K562 (cell line): ENCODE results near the gene CRACR2B. TPM values are rescaled to one million over a fixed set of nuclear protein-coding genes. Genes with fewer than 3 reads are reported as not detected.

Experiments
- ATAC-seq: fragments of 200-7000 bp; cut with Tn5 transposase; 3 replicates; pipeline ENCODE4 v1.9.1; 2020; ENCODE audit warnings: moderate library complexity
- BruUV-seq: library from RNA; stranded (reverse); fragments of 400-500 nt; replicated peaks from 2 replicates; lab custom pipeline; 2021; lab: Mats Ljungman, UMichigan
- CTCF ChIA-PET: fragments of 300-600 bp; formaldehyde crosslinking; extraction: SDS; loops from one replicate; lab custom pipeline; 2021; ENCODE audit warnings: low intra/inter-chr PET ratio; lab: Yijun Ruan, JAX
- POLR2A ChIA-PET: fragments of 300-600, 350-650 bp; sonication (Branson Sonifier 250); formaldehyde crosslinking; extraction: SDS; loops from one replicate; lab custom pipeline; 2021; ENCODE audit warnings: antibody characterized with exemption, inconsistent platforms; lab: Yijun Ruan, JAX
- DNase-seq, 4 experiments: peaks; one replicate each; pipeline versions ENCODE4 v3.0.0 to v3.0.0-alpha.2; 2011 to 2018; ENCODE audit warnings: low spot score in 3 of 4, mixed read lengths in 3 of 4; ENCODE audit errors: extremely low read depth in 1 of 4
- FAIRE-seq: peaks from 2 replicates; lab custom pipeline; 2011; peaks lifted over from hg19 to GRCh38; lab: Jason Lieb, UNC
- H2AFZ ChIP-seq: 2 replicates; pipeline ENCODE4 v1.6.0; 2011; ENCODE audit warnings: low read depth, low read length, control low read depth, inconsistent platforms
- H3K27ac ChIP-seq: fragments of 200-600 bp; 3 replicates; pipeline ENCODE4 v1.8.0; 2011; ENCODE audit warnings: low read depth, mild to moderate bottlenecking, control low read depth, inconsistent platforms, low read length, moderate library complexity, mixed read lengths; ENCODE audit errors: extremely low read depth
- H3K27me3 ChIP-seq, 2 experiments: fragments of 300-600 bp in 1 of 2; 2 replicates in 1 of 2; 3 replicates in 1 of 2; pipeline versions ENCODE4 v1.6.0 to v1.8.0; 2011; ENCODE audit warnings: inconsistent platforms in 2 of 2, low read length in 2 of 2, mild to moderate bottlenecking in 1 of 2, mixed read lengths in 1 of 2, moderate library complexity in 1 of 2; ENCODE audit not compliant: control insufficient read depth in 2 of 2, insufficient read depth in 2 of 2
- H3K36me3 ChIP-seq: fragments of 300-600 bp; 3 replicates; pipeline ENCODE4 v1.8.0; 2011; ENCODE audit warnings: mild to moderate bottlenecking, low read length, inconsistent platforms; ENCODE audit not compliant: control insufficient read depth, insufficient read depth
- H3K4me1 ChIP-seq, 2 experiments: fragments of 200-600 bp in 1 of 2; replicated peaks in 1 of 2; 2 replicates in 1 of 2; 3 replicates in 1 of 2; pipeline versions ENCODE4 v1.5.1 to v1.8.0; 2011; ENCODE audit warnings: inconsistent platforms in 2 of 2, low read length in 2 of 2, mild to moderate bottlenecking in 1 of 2, mixed read lengths in 1 of 2, moderate library complexity in 1 of 2; ENCODE audit not compliant: control insufficient read depth in 2 of 2, insufficient read depth in 2 of 2
- H3K4me2 ChIP-seq: 2 replicates; pipeline ENCODE4 v1.6.1; 2011; ENCODE audit warnings: low read length, control low read depth, inconsistent platforms, mixed read lengths; ENCODE audit not compliant: insufficient read depth
- H3K4me3 ChIP-seq: fragments of 200-600 bp; sonication (generic), shearing (Covaris generic); 2 replicates; pipeline ENCODE4 v1.5.1; 2016; ENCODE audit warnings: control low read depth, inconsistent platforms
- H3K79me2 ChIP-seq: fragments of 200-600 bp; 3 replicates; pipeline ENCODE4 v1.8.0; 2011; ENCODE audit warnings: low read length, inconsistent platforms; ENCODE audit not compliant: control insufficient read depth, insufficient read depth
- H3K9ac ChIP-seq, 2 experiments: 2 replicates each; pipeline versions ENCODE4 v1.6.0 to v1.6.1; 2011; ENCODE audit warnings: low read depth in 2 of 2, low read length in 2 of 2, control low read depth in 1 of 2, inconsistent platforms in 1 of 2, mild to moderate bottlenecking in 1 of 2, mixed read lengths in 1 of 2; ENCODE audit not compliant: insufficient read depth in 1 of 2
- H3K9me1 ChIP-seq: one replicate; pipeline ENCODE4 v1.6.0; 2011; ENCODE audit warnings: inconsistent platforms, mild to moderate bottlenecking, low read length, moderate library complexity; ENCODE audit not compliant: control insufficient read depth, insufficient read depth
- H3K9me3 ChIP-seq: replicated peaks from 2 replicates; pipeline ENCODE4 v1.5.1; 2011; ENCODE audit warnings: low read depth, low read length, inconsistent platforms; ENCODE audit not compliant: control insufficient read depth, insufficient read depth
- H4K20me1 ChIP-seq: replicated peaks from 2 replicates; pipeline ENCODE4 v1.6.1; 2011; ENCODE audit warnings: low read length, inconsistent platforms, mixed read lengths; ENCODE audit not compliant: control insufficient read depth, insufficient read depth
- BHLHE40 ChIP-seq: IDR thresholded peaks from 2 replicates; pipeline ENCODE4 v1.6.1; 2011; ENCODE audit warnings: low read length, improper control_type of control experiment
- CBX2 ChIP-seq: fragments of 200-600 bp; sonication (generic); IDR thresholded peaks from one replicate; pipeline ENCODE4 v1.6.1; 2012; ENCODE audit warnings: mild to moderate bottlenecking, low read length, inconsistent platforms; ENCODE audit not compliant: insufficient read depth, poor library complexity, severe bottlenecking
- CCNT2 ChIP-seq: IDR thresholded peaks from 2 replicates; pipeline ENCODE4 v1.6.1; 2011; ENCODE audit warnings: borderline replicate concordance, low read depth, mild to moderate bottlenecking, moderate library complexity, mixed read lengths, low read length; ENCODE audit not compliant: insufficient read length; ENCODE audit errors: extremely low read depth
- E2F6 ChIP-seq, 2 experiments: IDR thresholded peaks; 2 replicates each; pipeline ENCODE4 v1.6.1; 2011; ENCODE audit warnings: borderline replicate concordance in 1 of 2, control low read depth in 1 of 2, low read depth in 1 of 2, low read length in 1 of 2, mild to moderate bottlenecking in 1 of 2, mixed read lengths in 1 of 2, moderate library complexity in 1 of 2; ENCODE audit not compliant: insufficient read depth in 1 of 2, insufficient read length in 1 of 2, poor library complexity in 1 of 2, severe bottlenecking in 1 of 2; ENCODE audit errors: extremely low read depth in 1 of 2
- POLR2G ChIP-seq: fragments of 200-400 bp; formaldehyde crosslinking; IDR thresholded peaks from 2 replicates; pipeline ENCODE4 v1.6.1; 2017; ENCODE audit warnings: low read depth, mild to moderate bottlenecking, antibody characterized with exemption, low read length, moderate library complexity
- SMC3 ChIP-seq: conservative IDR thresholded peaks from 2 replicates; pipeline ENCODE4 v1.6.1; 2011; ENCODE audit warnings: low read depth, low read length, improper control_type of control experiment; ENCODE audit not compliant: insufficient read depth
- TFAP4 ChIP-seq: sonication (generic); formaldehyde crosslinking; IDR thresholded peaks from 2 replicates; pipeline ENCODE4 v1.8.0; 2022; ENCODE audit warnings: missing genetic modification reagents, mild to moderate bottlenecking, moderate library complexity, borderline replicate concordance
- ZBTB7A ChIP-seq: IDR thresholded peaks from 2 replicates; pipeline ENCODE4 v1.6.1; 2011; ENCODE audit warnings: low read depth, mild to moderate bottlenecking, low read length, moderate library complexity, borderline replicate concordance; ENCODE audit not compliant: control insufficient read depth
- ZNF512 ChIP-seq: IDR thresholded peaks from 2 replicates; pipeline ENCODE4 v1.6.1; 2016; ENCODE audit warnings: missing genetic modification characterization, missing compliant biosample characterization
- WGBS: fragments of 100-300 bp; shearing (Covaris generic); methylation state at CpG from one replicate; pipeline ENCODE4 v1.1.6; 2016; ENCODE audit warnings: low coverage, mixed read lengths; ENCODE audit not compliant: insufficient coverage; ENCODE audit errors: missing lambda C conversion rate; 5-methylcytosine and 5-hydroxymethylcytosine counted together
- in situ Hi-C: fragments of 300-500 bp; cut with MboI; formaldehyde crosslinking; loops from 4 replicates; pipeline ENCODE4 v1.15.0; 2018; ENCODE audit warnings: inconsistent platforms, mixed read lengths
- intact Hi-C: fragments of 100-400 bp; cut with micrococcal nuclease; formaldehyde crosslinking; loops from 2 replicates; pipeline ENCODE4 v1.14.2; 2022
- polyA plus RNA-seq, 8 experiments: library from polyadenylated mRNA; depleted of rRNA in 4 of 8; stranded (reverse) in 5 of 8; unstranded in 3 of 8; fragments of >200 nt; fragmentation: Nextera tagmentation in 2 of 8; fragmentation: Illumina TruSeq in 1 of 8; extraction: Ambion mirVana in 2 of 8; extraction: Trizol in 1 of 8; gene quantifications; 2 replicates each; pipeline versions ENCODE4 v1.2.1 to v1.2.3, GENCODE V29; 2011 to 2014; ENCODE audit warnings: inconsistent platforms in 1 of 8, missing spikeins in 1 of 8
- total RNA-seq, 7 experiments: library from RNA; depleted of rRNA in 6 of 7; stranded (reverse); fragments of >200 nt in 6 of 7; fragmentation: Illumina TruSeq in 2 of 7; extraction: Trizol in 2 of 7; gene quantifications; 2 replicates each; pipeline versions ENCODE4 v1.2.1 to v1.2.3, GENCODE V29; 2011 to 2021; ENCODE audit warnings: low replicate concordance in 1 of 7
- TF ChIP-seq, protein P1 (sequence below): IDR thresholded peaks from 2 replicates; pipeline ENCODE4 v1.6.1; 2011; ENCODE audit warnings: borderline replicate concordance, low read depth, mild to moderate bottlenecking, moderate library complexity, low read length; ENCODE audit not compliant: insufficient read depth, poor library complexity, severe bottlenecking
- TF ChIP-seq, protein P2 (sequence below), 3 experiments: IDR thresholded peaks in 2 of 3; conservative IDR thresholded peaks in 1 of 3; 2 replicates each; pipeline ENCODE4 v1.5.1; 2011 to 2012; ENCODE audit warnings: low read length in 3 of 3, mild to moderate bottlenecking in 3 of 3, control low read depth in 2 of 3, improper control_type of control experiment in 1 of 3, inconsistent platforms in 1 of 3, low read depth in 1 of 3, mixed read lengths in 1 of 3, moderate library complexity in 1 of 3; ENCODE audit not compliant: insufficient read depth in 2 of 3

The CRACR2B gene
- total and polyA plus RNA-seq, 9 of the 15 experiments (the other 6 are each of a cell fraction or from before 2014, with no cell fraction given): 0.10 to 51.0 (median 6.0) TPM

GRCh38 chr11:783581-784015 is 44.1 kb upstream of the CRACR2B start:
- DNase-seq: peak in 2 of 4 experiments; percentile 42 to 63
- Histone ChIP-seq H3K4me2 (no peak overlapping the region), H4K20me1 (no peaks in the 10 kb centered on the region), H3K27ac (no peak overlapping the region), H3K79me2 (peaks cover 6% of the 10 kb centered on the region; the same call in 1 of the 3 replicates), H3K9me1 (no peaks in the 10 kb centered on the region), H3K9ac (peak overlapping the region in 1 of 2 experiments; percentile 47; a peak in 2 of 4 replicates), H3K36me3 (peaks cover 14% of the 10 kb centered on the region; the same call in 2 of the 3 replicates), H2AFZ (no peak overlapping the region), H3K4me3 (no peak overlapping the region), H3K27me3 (no peaks in the 10 kb centered on the region), H3K4me1 (peaks cover 0 to 71% of the 10 kb centered on the region in 2 experiments; a peak in 3 of 5 replicates), H3K9me3 (no peaks in the 10 kb centered on the region)
- in situ Hi-C loops (no loop called here), intact Hi-C loops (no loop called here)
- 54% methylated on average over 20 of the region's 24 CpGs for WGBS
- ATAC-seq: peak; percentile 80
- ChIA-PET POLR2A (interaction anchor here (1.2 to 1.6 kb wide), 3 partner anchors 10 to 26 kb away, joined by 3 to 7 read pairs (median 4); partner anchors contain the start of gene RPLP2), CTCF (no interaction called here)
- BruUV-seq: no TSS peak
- FAIRE-seq: no peak
- 0 out of 2 replicates have a peak, but pooled peaks have one; percentile 33 for TF ChIP-seq TFAP4 (CRISPR knock-in tag)
- TF ChIP-seq, protein P1, sequence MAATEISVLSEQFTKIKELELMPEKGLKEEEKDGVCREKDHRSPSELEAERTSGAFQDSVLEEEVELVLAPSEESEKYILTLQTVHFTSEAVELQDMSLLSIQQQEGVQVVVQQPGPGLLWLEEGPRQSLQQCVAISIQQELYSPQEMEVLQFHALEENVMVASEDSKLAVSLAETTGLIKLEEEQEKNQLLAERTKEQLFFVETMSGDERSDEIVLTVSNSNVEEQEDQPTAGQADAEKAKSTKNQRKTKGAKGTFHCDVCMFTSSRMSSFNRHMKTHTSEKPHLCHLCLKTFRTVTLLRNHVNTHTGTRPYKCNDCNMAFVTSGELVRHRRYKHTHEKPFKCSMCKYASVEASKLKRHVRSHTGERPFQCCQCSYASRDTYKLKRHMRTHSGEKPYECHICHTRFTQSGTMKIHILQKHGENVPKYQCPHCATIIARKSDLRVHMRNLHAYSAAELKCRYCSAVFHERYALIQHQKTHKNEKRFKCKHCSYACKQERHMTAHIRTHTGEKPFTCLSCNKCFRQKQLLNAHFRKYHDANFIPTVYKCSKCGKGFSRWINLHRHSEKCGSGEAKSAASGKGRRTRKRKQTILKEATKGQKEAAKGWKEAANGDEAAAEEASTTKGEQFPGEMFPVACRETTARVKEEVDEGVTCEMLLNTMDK: peak; percentile 87
- TF ChIP-seq ZNF512 (tag): no peak
- TF ChIP-seq CBX2: no peak
- peak; percentile 39 for TF ChIP-seq CCNT2
- TF ChIP-seq E2F6 (IDR thresholded peaks at IDR 0.05; ENCODE audit: borderline replicate concordance in 1 of 2, extremely low read depth in 1 of 2, insufficient read depth in 1 of 2, insufficient read length in 1 of 2, low read depth in 1 of 2, low read length in 1 of 2, poor library complexity in 1 of 2, severe bottlenecking in 1 of 2): peak in 1 of 2 experiments; percentile 53
- 0 out of 2 replicates have a peak, but pooled peaks have one; percentile 16 for TF ChIP-seq SMC3
- peak; percentile 55; the same call in 1 of the 2 replicates for TF ChIP-seq POLR2G
- TF ChIP-seq, protein P2, sequence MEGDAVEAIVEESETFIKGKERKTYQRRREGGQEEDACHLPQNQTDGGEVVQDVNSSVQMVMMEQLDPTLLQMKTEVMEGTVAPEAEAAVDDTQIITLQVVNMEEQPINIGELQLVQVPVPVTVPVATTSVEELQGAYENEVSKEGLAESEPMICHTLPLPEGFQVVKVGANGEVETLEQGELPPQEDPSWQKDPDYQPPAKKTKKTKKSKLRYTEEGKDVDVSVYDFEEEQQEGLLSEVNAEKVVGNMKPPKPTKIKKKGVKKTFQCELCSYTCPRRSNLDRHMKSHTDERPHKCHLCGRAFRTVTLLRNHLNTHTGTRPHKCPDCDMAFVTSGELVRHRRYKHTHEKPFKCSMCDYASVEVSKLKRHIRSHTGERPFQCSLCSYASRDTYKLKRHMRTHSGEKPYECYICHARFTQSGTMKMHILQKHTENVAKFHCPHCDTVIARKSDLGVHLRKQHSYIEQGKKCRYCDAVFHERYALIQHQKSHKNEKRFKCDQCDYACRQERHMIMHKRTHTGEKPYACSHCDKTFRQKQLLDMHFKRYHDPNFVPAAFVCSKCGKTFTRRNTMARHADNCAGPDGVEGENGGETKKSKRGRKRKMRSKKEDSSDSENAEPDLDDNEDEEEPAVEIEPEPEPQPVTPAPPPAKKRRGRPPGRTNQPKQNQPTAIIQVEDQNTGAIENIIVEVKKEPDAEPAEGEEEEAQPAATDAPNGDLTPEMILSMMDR (IDR thresholded peaks at IDR 0.05 in 2 of 3, conservative IDR thresholded peaks at IDR 0.05 in 1 of 3; ENCODE audit: insufficient read depth in 2 of 3, low read depth in 1 of 3, low read length in 3 of 3): peak; percentile 56 to 64 (median 64)
- peak; percentile 28; the same call in 1 of the 2 replicates for TF ChIP-seq ZBTB7A
- 0 out of 2 replicates have a peak, but pooled peaks have one; percentile 24 for TF ChIP-seq BHLHE40
